DOHH2 (cell line): ENCODE data around the gene SLK.

Experiments used
- EZH2phosphoT487 ChIP-seq: fragments of 200-600 bp; sonication (generic); IDR thresholded peaks from 2 replicates; pipeline ENCODE4 v1.6.1; 2017; ENCODE audit warnings: borderline replicate concordance, mild to moderate bottlenecking, antibody characterized with exemption, low read length, moderate library complexity, mixed read lengths
- TF ChIP-seq, protein P1 (sequence below): fragments of 200-600 bp; sonication (generic); IDR thresholded peaks from one replicate; pipeline ENCODE4 v1.5.1; 2014; ENCODE audit warnings: antibody characterized with exemption, mild to moderate bottlenecking, low read depth, low read length; ENCODE audit not compliant: poor library complexity, severe bottlenecking

GRCh38 chr10:104061196-104061595 is 94.3 kb downstream of the SLK start:
- TF ChIP-seq, protein P1, sequence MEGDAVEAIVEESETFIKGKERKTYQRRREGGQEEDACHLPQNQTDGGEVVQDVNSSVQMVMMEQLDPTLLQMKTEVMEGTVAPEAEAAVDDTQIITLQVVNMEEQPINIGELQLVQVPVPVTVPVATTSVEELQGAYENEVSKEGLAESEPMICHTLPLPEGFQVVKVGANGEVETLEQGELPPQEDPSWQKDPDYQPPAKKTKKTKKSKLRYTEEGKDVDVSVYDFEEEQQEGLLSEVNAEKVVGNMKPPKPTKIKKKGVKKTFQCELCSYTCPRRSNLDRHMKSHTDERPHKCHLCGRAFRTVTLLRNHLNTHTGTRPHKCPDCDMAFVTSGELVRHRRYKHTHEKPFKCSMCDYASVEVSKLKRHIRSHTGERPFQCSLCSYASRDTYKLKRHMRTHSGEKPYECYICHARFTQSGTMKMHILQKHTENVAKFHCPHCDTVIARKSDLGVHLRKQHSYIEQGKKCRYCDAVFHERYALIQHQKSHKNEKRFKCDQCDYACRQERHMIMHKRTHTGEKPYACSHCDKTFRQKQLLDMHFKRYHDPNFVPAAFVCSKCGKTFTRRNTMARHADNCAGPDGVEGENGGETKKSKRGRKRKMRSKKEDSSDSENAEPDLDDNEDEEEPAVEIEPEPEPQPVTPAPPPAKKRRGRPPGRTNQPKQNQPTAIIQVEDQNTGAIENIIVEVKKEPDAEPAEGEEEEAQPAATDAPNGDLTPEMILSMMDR = no peak
- TF ChIP-seq EZH2phosphoT487 = no peak
